Transverse colon (tissue), 4 donors: Measurements from ENCODE around the gene ARHGEF7. TPM values are rescaled to one million over a fixed set of nuclear protein-coding genes. Genes with fewer than 3 reads are reported as not detected.

Source experiments
- DNase-seq: peaks from one replicate; pipeline ENCODE4 v3.0.0-alpha.2; 2019
- H3K27ac ChIP-seq, 4 donors: fragments of 200-600 bp; sonication (generic); 2 replicates each; pipeline ENCODE4 v1.5.1; 2016 to 2018; ENCODE audit warnings: inconsistent platforms in 4 of 4
- H3K27me3 ChIP-seq: fragments of 200-600 bp; sonication (generic); 2 replicates; pipeline ENCODE4 v1.5.1; 2017; ENCODE audit warnings: inconsistent platforms
- H3K36me3 ChIP-seq, 4 donors: fragments of 200-600 bp; sonication (generic); 2 replicates each; pipeline ENCODE4 v1.5.1; 2017 to 2019; ENCODE audit warnings: inconsistent platforms in 4 of 4
- H3K4me1 ChIP-seq, 4 donors: fragments of 200-600 bp; sonication (generic); 2 replicates each; pipeline ENCODE4 v1.5.1; 2017 to 2020; ENCODE audit warnings: inconsistent platforms in 4 of 4
- H3K4me3 ChIP-seq, 4 donors: fragments of 200-600 bp; sonication (generic); 1 replicate in 1 of 4; 2 replicates in 3 of 4; pipeline versions ENCODE4 v1.5.1 to v1.6.1; 2017 to 2019; ENCODE audit warnings: inconsistent platforms in 4 of 4
- H3K9me3 ChIP-seq, 2 donors: fragments of 200-600 bp; sonication (generic); 2 replicates each; pipeline ENCODE4 v1.5.1; 2017 to 2019; ENCODE audit warnings: inconsistent platforms in 2 of 2
- EP300 ChIP-seq: sonication (generic); formaldehyde crosslinking; IDR thresholded peaks from one replicate; pipeline ENCODE4 v1.6.1; 2017; ENCODE audit warnings: antibody characterized with exemption, low read depth
- POLR2A ChIP-seq: fragments of 450-650 bp; IDR thresholded peaks from one replicate; pipeline ENCODE4 v1.6.1; 2016; ENCODE audit warnings: antibody characterized with exemption, mild to moderate bottlenecking, moderate library complexity
- POLR2AphosphoS5 ChIP-seq, 3 donors: sonication (generic); formaldehyde crosslinking; IDR thresholded peaks; one replicate each; pipeline ENCODE4 v1.6.1; 2016; ENCODE audit warnings: antibody characterized with exemption in 3 of 3
- WGBS, 2 donors: methylation state at CpG; one replicate each; pipeline ENCODE4 v1.1.5; 2018; ENCODE audit warnings: low coverage in 1 of 2; 5-methylcytosine and 5-hydroxymethylcytosine counted together
- in situ Hi-C, 4 donors: fragments of 200-750 bp; cut with MboI; loops; one replicate each; pipeline versions ENCODE4 v1.15.0 to v1.15.1; 2017; ENCODE audit warnings: low sequenced_read_pairs in 3 of 4, low pct_ligation_motif_present in 1 of 4, low pct_unique_long_range_greater_than_20kb in 1 of 4
- intact Hi-C: fragments of 100-400 bp; cut with DNase I; formaldehyde crosslinking; loops from one replicate; pipeline ENCODE4 v1.15.1; 2023; ENCODE audit warnings: low total_unique reads
- total RNA-seq, 4 donors: library from RNA; depleted of rRNA; stranded (reverse); fragments of >200 nt; gene quantifications; one replicate each; pipeline ENCODE4 v1.1.0, GENCODE V29; 2016
- TF ChIP-seq, protein P1 (sequence below), 5 experiments: fragments of 200-600 bp in 3 of 5; fragments of 450-650 bp in 2 of 5; sonication (generic) in 3 of 5; IDR thresholded peaks; 1 replicate in 2 of 5; 2 replicates in 3 of 5; pipeline ENCODE4 v1.5.1; 2016 to 2017; ENCODE audit warnings: antibody characterized with exemption in 5 of 5, inconsistent platforms in 3 of 5, mild to moderate bottlenecking in 2 of 5, moderate library complexity in 1 of 5

Gene ARHGEF7
- total RNA-seq, 4 donors from 2014 or later: 62.3 to 104 (median 75.6) TPM

DNA sequence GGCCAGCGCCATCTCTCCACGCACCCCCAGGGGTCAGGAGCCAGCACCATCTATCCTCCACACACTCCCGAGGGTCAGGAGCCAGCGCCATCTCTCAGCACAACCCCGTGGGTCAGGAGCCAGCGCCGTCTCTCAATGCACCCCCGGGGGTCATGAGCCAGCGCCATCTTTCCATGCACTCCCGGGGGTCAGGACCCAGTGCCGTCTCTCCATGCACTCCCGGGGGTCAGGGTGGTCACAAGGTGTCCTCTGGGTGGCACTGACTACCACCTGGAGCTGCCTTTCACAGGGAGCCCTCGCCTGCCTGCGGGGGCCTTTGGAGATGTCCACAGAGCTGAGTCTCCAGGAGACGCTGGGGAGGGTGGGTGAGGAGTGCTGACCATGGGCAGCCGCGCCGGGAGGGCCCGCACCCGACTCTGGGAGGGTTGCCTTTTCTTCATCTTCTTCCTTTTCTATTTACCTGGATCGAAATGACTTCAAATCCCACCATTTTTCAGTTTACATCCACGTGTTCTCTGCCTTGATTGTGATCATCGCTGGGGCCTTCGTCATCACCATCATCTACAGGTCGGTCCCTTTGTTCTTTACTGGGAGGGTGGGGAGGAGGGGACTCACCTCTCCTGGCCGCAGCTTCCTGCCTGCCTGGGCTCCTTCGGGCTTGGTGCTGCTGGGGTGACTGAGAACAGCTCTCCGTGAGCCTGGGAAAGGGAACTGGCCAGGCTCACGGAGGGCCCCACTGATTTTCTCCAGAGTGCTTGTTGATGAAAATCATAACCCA, 224.4 kb downstream of the ARHGEF7 start:
- Histone ChIP-seq H3K27me3 (no peaks in the 10 kb centered on the region), H3K27ac (no peak overlapping the region), H3K36me3 (no peaks in the 10 kb centered on the region), H3K9me3 (no peaks in the 10 kb centered on the region), H3K4me1 (no peaks in the 10 kb centered on the region), H3K4me3 (no peak overlapping the region)
- WGBS, 2 donors: 93 to 100% methylated on average over 5 to 29 of the region's 29 CpGs
- intact Hi-C loops (no loop called here), in situ Hi-C loops (no loop called here)
- no peak for TF ChIP-seq POLR2A
- no peak for TF ChIP-seq EP300
- TF ChIP-seq POLR2AphosphoS5 (IDR thresholded peaks at IDR 0.05): no peak
- TF ChIP-seq, protein P1, sequence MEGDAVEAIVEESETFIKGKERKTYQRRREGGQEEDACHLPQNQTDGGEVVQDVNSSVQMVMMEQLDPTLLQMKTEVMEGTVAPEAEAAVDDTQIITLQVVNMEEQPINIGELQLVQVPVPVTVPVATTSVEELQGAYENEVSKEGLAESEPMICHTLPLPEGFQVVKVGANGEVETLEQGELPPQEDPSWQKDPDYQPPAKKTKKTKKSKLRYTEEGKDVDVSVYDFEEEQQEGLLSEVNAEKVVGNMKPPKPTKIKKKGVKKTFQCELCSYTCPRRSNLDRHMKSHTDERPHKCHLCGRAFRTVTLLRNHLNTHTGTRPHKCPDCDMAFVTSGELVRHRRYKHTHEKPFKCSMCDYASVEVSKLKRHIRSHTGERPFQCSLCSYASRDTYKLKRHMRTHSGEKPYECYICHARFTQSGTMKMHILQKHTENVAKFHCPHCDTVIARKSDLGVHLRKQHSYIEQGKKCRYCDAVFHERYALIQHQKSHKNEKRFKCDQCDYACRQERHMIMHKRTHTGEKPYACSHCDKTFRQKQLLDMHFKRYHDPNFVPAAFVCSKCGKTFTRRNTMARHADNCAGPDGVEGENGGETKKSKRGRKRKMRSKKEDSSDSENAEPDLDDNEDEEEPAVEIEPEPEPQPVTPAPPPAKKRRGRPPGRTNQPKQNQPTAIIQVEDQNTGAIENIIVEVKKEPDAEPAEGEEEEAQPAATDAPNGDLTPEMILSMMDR (IDR thresholded peaks at IDR 0.05): no peak
- no peak for DNase-seq

DNA sequence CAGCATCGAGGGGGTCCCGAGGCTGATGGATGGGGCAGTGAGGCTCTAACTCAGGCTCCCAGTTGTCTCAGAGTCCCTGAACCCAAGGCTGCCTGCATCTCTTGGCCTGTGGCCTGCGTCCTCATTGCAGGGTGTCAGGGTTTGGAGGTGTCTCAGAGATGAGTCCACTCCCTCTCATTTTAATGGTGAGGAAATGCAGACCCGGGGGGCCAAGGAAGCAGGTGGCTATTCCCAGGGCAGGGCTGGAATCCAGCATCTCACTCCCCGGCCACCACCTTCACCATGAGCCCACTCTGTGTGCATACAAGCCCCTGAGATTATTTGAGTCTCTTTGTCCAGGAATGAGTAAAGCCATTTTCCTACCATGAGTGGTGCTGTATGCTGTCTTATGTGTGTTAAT, 226.8 kb downstream of the ARHGEF7 start:
- TF ChIP-seq POLR2AphosphoS5 (IDR thresholded peaks at IDR 0.05) (no peak), POLR2A (no peak), EP300 (no peak)
- TF ChIP-seq, protein P1 (IDR thresholded peaks at IDR 0.05): no peak
- 86% methylated on average over 5 of the region's 5 CpGs; no CpG with 5 or more reads in 1 of the 2 donors for WGBS, 2 donors

DNA sequence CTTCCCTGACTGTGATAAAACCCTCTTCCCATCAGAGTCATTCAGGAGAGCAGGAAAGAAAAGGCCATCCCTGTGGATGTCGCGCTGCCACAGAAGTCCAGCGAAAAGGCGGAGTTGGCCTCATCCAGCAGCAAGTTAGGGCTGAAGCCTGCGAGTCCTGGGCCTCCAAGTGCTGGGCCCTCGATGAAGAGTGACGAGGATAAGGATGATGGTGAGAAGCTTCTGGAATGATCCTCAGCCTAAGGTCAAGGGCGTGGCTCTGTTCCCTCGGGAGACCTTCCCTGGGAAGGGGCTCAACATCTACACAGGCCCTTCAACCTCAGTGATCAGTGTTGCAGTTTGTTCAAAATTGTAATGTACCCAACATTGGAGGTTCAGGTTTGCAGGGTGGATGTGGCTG, 227.6 kb downstream of the ARHGEF7 start:
- DNase-seq: no peak
- intact Hi-C loops: no loop called here
- in situ Hi-C loops: no loop called here
- Histone ChIP-seq H3K27ac (no peak overlapping the region), H3K4me3 (no peak overlapping the region), H3K4me1 (no peaks in the 10 kb centered on the region), H3K9me3 (no peaks in the 10 kb centered on the region), H3K36me3 (no peaks in the 10 kb centered on the region), H3K27me3 (no peaks in the 10 kb centered on the region)
- WGBS, 2 donors: 97% methylated on average over 9 of the region's 9 CpGs; no CpG with 5 or more reads in 1 of the 2 donors
- TF ChIP-seq EP300 (no peak), POLR2A (no peak), POLR2AphosphoS5 (IDR thresholded peaks at IDR 0.05) (no peak)
- TF ChIP-seq, protein P1 (IDR thresholded peaks at IDR 0.05): no peak

More for the DNA sequence above, 226.8 kb downstream of the ARHGEF7 start:
- H3K4me1 ChIP-seq: no peaks in the 10 kb centered on the region
- no peaks in the 10 kb centered on the region for H3K9me3 ChIP-seq
- H3K36me3 ChIP-seq: no peaks in the 10 kb centered on the region
- intact Hi-C loops (no loop called here), in situ Hi-C loops (no loop called here)
- no peak overlapping the region for H3K4me3 ChIP-seq
- H3K27ac ChIP-seq: no peak overlapping the region
- H3K27me3 ChIP-seq: no peaks in the 10 kb centered on the region
- no peak for DNase-seq

DNA sequence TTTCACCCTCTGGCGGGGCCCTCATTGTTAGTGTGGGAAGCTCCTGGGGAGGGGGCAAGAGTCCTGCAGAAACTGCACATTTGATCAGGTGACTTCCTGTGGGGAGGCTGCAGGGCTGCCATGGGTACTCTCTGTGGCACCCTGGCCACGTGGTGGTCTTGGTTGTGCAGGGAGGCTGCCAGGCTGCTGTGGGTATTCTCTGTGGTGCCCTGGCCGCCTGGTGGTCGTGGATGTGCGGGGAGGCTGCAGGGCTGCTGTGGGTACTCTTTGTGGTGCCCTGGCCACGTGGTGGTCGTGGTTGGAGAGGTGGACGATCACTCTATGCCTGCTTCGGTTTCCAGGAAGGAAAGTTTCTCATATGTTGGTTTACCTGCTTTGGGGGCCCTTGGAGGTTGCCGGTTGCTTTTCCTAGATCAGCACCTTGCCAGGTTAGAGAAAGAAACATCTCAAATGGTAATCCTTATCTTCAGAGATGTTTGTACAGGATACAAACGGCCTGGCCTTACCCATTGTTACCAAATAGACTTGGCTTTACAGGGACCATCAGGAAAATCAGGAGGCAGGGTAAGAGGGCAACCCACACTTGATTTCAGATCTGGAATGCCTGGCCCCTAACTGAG, 228.2 kb downstream of the ARHGEF7 start:
- TF ChIP-seq POLR2A (no peak), POLR2AphosphoS5 (IDR thresholded peaks at IDR 0.05) (no peak), EP300 (no peak)
- TF ChIP-seq, protein P1 (IDR thresholded peaks at IDR 0.05): no peak
- in situ Hi-C loops: no loop called here
- H3K27me3 ChIP-seq: no peaks in the 10 kb centered on the region
- WGBS, 2 donors: 76 to 93% methylated on average over 5 to 9 of the region's 11 CpGs
- no peak overlapping the region for H3K27ac ChIP-seq
- no peak for DNase-seq
- intact Hi-C loops: no loop called here
- H3K4me3 ChIP-seq: no peak overlapping the region
- no peaks in the 10 kb centered on the region for H3K9me3 ChIP-seq
- no peaks in the 10 kb centered on the region for H3K36me3 ChIP-seq
- H3K4me1 ChIP-seq: no peaks in the 10 kb centered on the region
